Tibial nerve (tissue), 4 donors: Measurements from ENCODE around the gene KCNJ9. TPM values are rescaled to one million over a fixed set of nuclear protein-coding genes. Genes with fewer than 3 reads are reported as not detected.
"Not testable (repeated sequence)": the region's sequence is repeated elsewhere in the genome, so short reads cannot be mapped to it uniquely, and the experiment has no call there.

ENCODE experiments used
- DNase-seq, 2 donors: peaks; one replicate each; pipeline ENCODE4 v3.0.0-alpha.2; 2019; ENCODE audit warnings: low spot score in 2 of 2
- H3K27ac ChIP-seq, 4 donors: fragments of 200-600 bp; sonication (generic) in 3 of 4; one replicate each; pipeline ENCODE4 v1.5.1; 2017 to 2019; ENCODE audit warnings: mild to moderate bottlenecking in 1 of 4
- H3K27me3 ChIP-seq, 2 donors: fragments of 200-600 bp; sonication (generic) in 1 of 2; one replicate each; pipeline versions ENCODE4 v1.5.1 to v1.6.0; 2017 to 2019
- H3K36me3 ChIP-seq, 3 donors: fragments of 200-600 bp; sonication (generic); one replicate each; pipeline ENCODE4 v1.5.1; 2018 to 2019
- H3K4me1 ChIP-seq, 4 donors: fragments of 200-600 bp; sonication (generic) in 3 of 4; one replicate each; pipeline ENCODE4 v1.5.1; 2017 to 2019
- H3K4me3 ChIP-seq, 4 donors: fragments of 200-600 bp; sonication (generic) in 3 of 4; one replicate each; pipeline ENCODE4 v1.5.1; 2017 to 2019; ENCODE audit warnings: mild to moderate bottlenecking in 1 of 4, moderate library complexity in 1 of 4
- H3K9me3 ChIP-seq, 4 donors: fragments of 200-600 bp; sonication (generic) in 3 of 4; one replicate each; pipeline ENCODE4 v1.5.1; 2017 to 2019
- EP300 ChIP-seq, 2 donors: sonication (generic); formaldehyde crosslinking; IDR thresholded peaks; one replicate each; pipeline ENCODE4 v1.6.1; 2017; ENCODE audit warnings: antibody characterized with exemption in 2 of 2, mild to moderate bottlenecking in 1 of 2
- POLR2A ChIP-seq, 2 donors: fragments of 450-650 bp; IDR thresholded peaks; one replicate each; pipeline ENCODE4 v1.6.1; 2017; ENCODE audit warnings: antibody characterized with exemption in 2 of 2, mild to moderate bottlenecking in 2 of 2, moderate library complexity in 2 of 2
- WGBS, 2 donors: methylation state at CpG; one replicate each; pipeline ENCODE4 v1.1.5; 2018; 5-methylcytosine and 5-hydroxymethylcytosine counted together
- total RNA-seq, 4 donors: library from RNA; depleted of rRNA; stranded (reverse); fragments of >200 nt; gene quantifications; one replicate each; pipeline ENCODE4 v1.1.0, GENCODE V29; 2016
- TF ChIP-seq, protein P1 (sequence below), 5 experiments: fragments of 200-600 bp in 3 of 5; fragments of 450-650 bp in 2 of 5; sonication (generic) in 3 of 5; IDR thresholded peaks; one replicate each; pipeline ENCODE4 v1.5.1; 2016 to 2019; ENCODE audit warnings: antibody characterized with exemption in 5 of 5, mild to moderate bottlenecking in 3 of 5, moderate library complexity in 2 of 5

The KCNJ9 gene
- total RNA-seq, 4 donors from 2014 or later: 0.60 TPM; not detected in 3

- no peak for DNase-seq
- peaks cover 0 to 41% (median 0%) of the 10 kb centered on the region in 3 donors for H3K36me3 ChIP-seq
- 66 to 76% methylated on average over 8 to 16 of the region's 16 CpGs for WGBS, 2 donors
Observed at GRCh38 chr1:160122978-160123495, 41.7 kb downstream of the KCNJ9 start.

GRCh38 chr1:160123726-160124125 is 42.4 kb downstream of the KCNJ9 start:
- Histone ChIP-seq H3K4me1 (peaks cover 0 to 79% (median 27%) of the 10 kb centered on the region in 4 donors), H3K4me3 (no peak overlapping the region), H3K36me3 (peaks cover 0 to 48% (median 0%) of the 10 kb centered on the region in 3 donors), H3K9me3 (no peaks in the 10 kb centered on the region), H3K27ac (peak overlapping the region in 2 of 4 donors; percentile 68 to 76), H3K27me3 (no peaks in the 10 kb centered on the region)
- TF ChIP-seq, protein P1, sequence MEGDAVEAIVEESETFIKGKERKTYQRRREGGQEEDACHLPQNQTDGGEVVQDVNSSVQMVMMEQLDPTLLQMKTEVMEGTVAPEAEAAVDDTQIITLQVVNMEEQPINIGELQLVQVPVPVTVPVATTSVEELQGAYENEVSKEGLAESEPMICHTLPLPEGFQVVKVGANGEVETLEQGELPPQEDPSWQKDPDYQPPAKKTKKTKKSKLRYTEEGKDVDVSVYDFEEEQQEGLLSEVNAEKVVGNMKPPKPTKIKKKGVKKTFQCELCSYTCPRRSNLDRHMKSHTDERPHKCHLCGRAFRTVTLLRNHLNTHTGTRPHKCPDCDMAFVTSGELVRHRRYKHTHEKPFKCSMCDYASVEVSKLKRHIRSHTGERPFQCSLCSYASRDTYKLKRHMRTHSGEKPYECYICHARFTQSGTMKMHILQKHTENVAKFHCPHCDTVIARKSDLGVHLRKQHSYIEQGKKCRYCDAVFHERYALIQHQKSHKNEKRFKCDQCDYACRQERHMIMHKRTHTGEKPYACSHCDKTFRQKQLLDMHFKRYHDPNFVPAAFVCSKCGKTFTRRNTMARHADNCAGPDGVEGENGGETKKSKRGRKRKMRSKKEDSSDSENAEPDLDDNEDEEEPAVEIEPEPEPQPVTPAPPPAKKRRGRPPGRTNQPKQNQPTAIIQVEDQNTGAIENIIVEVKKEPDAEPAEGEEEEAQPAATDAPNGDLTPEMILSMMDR (IDR thresholded peaks at IDR 0.05): no peak
- TF ChIP-seq EP300 (IDR thresholded peaks at IDR 0.05): no peak
- TF ChIP-seq POLR2A (IDR thresholded peaks at IDR 0.05): no peak
- DNase-seq: no peak

More at GRCh38 chr1:160122978-160123495, 41.7 kb downstream of the KCNJ9 start:
- peak overlapping the region in 2 of 4 donors; percentile 68 to 76 for H3K27ac ChIP-seq
- H3K9me3 ChIP-seq: no peaks in the 10 kb centered on the region
- H3K27me3 ChIP-seq: no peaks in the 10 kb centered on the region
- H3K4me3 ChIP-seq: no peak overlapping the region
- peaks cover 0 to 84% (median 29%) of the 10 kb centered on the region in 4 donors for H3K4me1 ChIP-seq
- TF ChIP-seq, protein P1 (IDR thresholded peaks at IDR 0.05): no peak
- TF ChIP-seq POLR2A (IDR thresholded peaks at IDR 0.05) (no peak), EP300 (IDR thresholded peaks at IDR 0.05) (peak in 1 of 2 donors; percentile 6)

DNA sequence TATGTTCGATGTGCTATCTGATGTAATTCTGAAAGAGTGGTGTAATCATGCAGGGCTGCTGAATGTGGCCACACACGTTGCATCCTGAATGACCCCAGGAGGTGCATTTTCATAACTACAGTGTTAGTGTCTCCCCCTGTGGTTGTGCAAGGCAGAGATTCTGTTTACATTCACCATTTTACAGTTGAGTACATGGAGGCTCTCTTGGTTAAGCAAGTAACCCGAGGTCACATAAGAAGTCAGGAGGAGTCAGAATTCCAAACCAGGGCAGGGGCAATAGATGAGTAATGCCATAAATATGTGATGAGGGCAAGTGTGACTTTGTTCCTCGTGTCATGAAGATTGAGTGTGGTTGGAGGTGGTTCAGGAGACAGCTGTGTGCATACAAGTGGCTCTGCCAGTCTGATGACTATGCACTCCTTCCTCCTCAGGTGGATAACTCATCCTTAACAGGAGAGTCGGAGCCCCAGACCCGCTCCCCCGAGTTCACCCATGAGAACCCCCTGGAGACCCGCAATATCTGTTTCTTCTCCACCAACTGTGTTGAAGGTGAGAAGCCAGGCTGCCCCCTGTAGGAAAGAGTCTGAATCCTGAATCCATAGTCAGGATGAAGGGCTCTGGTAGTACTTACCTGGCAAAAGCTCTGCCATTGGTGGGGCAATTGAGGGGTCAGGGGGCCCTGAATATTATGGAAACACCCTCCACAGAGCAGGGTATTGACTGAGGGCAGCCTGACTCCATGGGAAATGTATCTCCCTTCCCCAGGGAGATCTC is 43.6 kb downstream of the KCNJ9 start:
- H3K4me1 ChIP-seq: peaks cover 0 to 78% (median 21%) of the 10 kb centered on the region in 4 donors
- no peaks in the 10 kb centered on the region for H3K27me3 ChIP-seq
- 54 to 61% methylated on average over 8 of the region's 8 CpGs for WGBS, 2 donors
- H3K27ac ChIP-seq: peak overlapping the region in 2 of 4 donors; percentile 68 to 76
- H3K9me3 ChIP-seq: no peaks in the 10 kb centered on the region
- no peak overlapping the region for H3K4me3 ChIP-seq
- DNase-seq: no peak
- TF ChIP-seq EP300 (IDR thresholded peaks at IDR 0.05): no peak
- H3K36me3 ChIP-seq: peaks cover 0 to 60% (median 0%) of the 10 kb centered on the region in 3 donors

DNA sequence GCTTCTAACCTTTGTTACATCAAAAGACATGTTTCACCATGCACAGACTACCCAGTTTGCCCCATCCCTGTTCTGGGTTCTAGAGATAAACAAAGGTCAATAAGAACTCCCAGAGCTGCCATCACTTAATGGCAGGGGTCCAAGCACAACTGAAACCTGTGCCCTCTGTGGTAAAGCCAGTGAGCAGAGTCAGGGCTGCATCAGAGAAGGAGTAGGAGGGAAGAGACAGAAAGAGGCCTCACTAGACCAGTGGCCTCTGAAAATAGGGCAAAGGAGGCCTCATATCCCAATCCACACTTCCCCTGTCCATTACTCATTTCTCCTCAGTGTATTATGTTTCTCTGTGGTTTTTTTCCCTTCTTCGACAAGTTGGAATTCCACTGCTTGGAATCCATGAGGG is 44.4 kb downstream of the KCNJ9 start:
- TF ChIP-seq, protein P1 (IDR thresholded peaks at IDR 0.05): no peak
- no peak for TF ChIP-seq POLR2A (IDR thresholded peaks at IDR 0.05)
- no peak for TF ChIP-seq EP300 (IDR thresholded peaks at IDR 0.05)
- peak overlapping the region in 3 of 4 donors; percentile 38 to 76 (median 68) for H3K27ac ChIP-seq
- no peaks in the 10 kb centered on the region for H3K27me3 ChIP-seq
- WGBS, 2 donors: 25 to 30% methylated on average over 1 of the region's 1 CpG
- H3K9me3 ChIP-seq: no peaks in the 10 kb centered on the region
- peaks cover 0 to 69% (median 0%) of the 10 kb centered on the region in 3 donors for H3K36me3 ChIP-seq
- DNase-seq: no peak
- peaks cover 0 to 79% (median 26%) of the 10 kb centered on the region in 4 donors for H3K4me1 ChIP-seq
- H3K4me3 ChIP-seq: no peak overlapping the region

- not testable (repeated sequence) for H3K27me3 ChIP-seq, H3K4me3 ChIP-seq, DNase-seq, H3K9me3 ChIP-seq
- Histone ChIP-seq H3K4me1 (peaks cover 0 to 79% (median 30%) of the 10 kb centered on the region in 4 donors), H3K36me3 (peaks cover 0 to 69% (median 0%) of the 10 kb centered on the region in 3 donors), H3K27ac (peak overlapping the region in 2 of 4 donors; percentile 68 to 76)
- 63 to 64% methylated on average over 4 of the region's 4 CpGs for WGBS, 2 donors
Observed at GRCh38 chr1:160126342-160126741, 45.0 kb downstream of the KCNJ9 start.

- H3K36me3 ChIP-seq: peaks cover 0 to 73% (median 0%) of the 10 kb centered on the region in 3 donors
- no peaks in the 10 kb centered on the region for H3K27me3 ChIP-seq
- WGBS, 2 donors: 91 to 93% methylated on average over 9 of the region's 9 CpGs
- TF ChIP-seq, protein P1 (IDR thresholded peaks at IDR 0.05): no peak
- TF ChIP-seq POLR2A (IDR thresholded peaks at IDR 0.05) (no peak), EP300 (IDR thresholded peaks at IDR 0.05) (no peak)
- no peak overlapping the region for H3K4me3 ChIP-seq
- no peak for DNase-seq
- peaks cover 0 to 86% (median 31%) of the 10 kb centered on the region in 4 donors for H3K4me1 ChIP-seq
- H3K27ac ChIP-seq: peak overlapping the region in 2 of 4 donors; percentile 76 to 81
- H3K9me3 ChIP-seq: no peaks in the 10 kb centered on the region
Observed at GRCh38 chr1:160127381-160127780, 46.0 kb downstream of the KCNJ9 start.
